ENCODE results near the gene PYDC1. TPM values are rescaled to one million over a fixed set of nuclear protein-coding genes. Genes with fewer than 3 reads are reported as not detected.
A peak's percentile ranks its signal among the peaks of the same experiment; 100 is the strongest.
"Not testable (repeated sequence)": the region's sequence is repeated elsewhere in the genome, so short reads cannot be mapped to it uniquely, and the experiment has no call there.

Gene PYDC1
- polyA plus RNA-seq, 5 donors, result not detected

DNA sequence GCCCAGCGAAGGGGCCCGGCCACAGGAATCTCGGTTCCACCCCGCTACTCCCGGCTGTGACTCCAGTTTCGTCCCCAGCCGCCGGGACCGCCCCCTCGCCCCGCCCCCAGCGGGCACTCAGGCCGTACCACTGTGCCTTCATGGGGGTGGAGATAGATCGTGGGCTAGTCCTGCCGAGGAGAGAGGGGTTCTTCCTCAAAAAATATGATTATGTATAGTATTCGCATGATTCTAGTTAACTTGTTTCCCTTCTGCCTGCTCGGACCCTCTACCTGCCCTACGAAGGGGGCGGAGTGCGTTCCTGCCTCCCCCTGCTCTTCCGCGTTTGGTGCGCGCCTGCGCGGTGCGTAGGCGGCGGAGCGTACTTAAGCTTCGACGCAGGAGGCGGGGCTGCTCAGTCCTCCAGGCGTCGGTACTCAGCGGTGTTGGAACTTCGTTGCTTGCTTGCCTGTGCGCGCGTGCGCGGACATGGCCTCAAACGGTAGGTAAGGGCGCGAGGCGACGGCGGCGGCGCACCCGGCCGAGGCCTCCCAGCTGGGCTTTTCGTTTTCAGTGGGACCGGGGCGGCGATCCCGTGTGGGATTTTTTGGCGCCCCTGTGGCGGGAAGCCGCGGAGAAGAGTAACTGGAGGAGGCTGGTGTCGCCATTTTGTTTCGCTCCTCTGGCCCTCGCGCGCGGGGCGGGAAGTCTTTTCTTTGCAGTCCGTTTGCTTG lies 37.0 kb downstream of the PYDC1 start, which contains the start of gene FUS:
FUS (plus strand) TSS at position 393 of the 713 bp plus-strand sequence; CDS start at position 469, 76 bp downstream.
- peak; percentile 96 to 97 for DNase-seq

DNA sequence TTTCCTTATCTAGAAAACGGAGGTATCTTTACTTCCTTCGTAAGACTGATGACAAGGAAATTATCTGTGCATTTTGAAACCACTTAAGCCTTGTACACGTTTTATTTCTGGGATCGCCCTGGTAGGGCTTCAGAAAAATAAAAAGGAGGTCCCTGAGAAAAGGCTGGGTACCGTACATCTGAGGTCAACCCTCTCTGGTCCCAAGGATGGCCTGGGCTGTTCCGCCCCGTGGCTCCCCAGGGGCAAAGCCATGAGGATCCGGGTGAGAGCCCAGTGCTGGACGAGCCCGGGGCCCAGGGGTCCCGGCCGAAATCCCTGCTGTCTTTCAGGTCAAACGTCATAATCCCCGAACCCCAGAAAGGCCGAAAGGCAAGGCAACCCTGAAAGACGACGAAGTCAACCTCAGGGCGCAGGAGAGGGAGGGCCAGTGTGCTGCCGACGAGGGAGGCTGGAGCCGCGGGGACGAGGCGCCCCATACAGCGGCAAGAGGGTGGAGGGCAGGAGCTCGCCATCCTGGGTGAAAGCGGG lies 37.7 kb downstream of the PYDC1 start:
- DNase-seq, result no peak

DNA sequence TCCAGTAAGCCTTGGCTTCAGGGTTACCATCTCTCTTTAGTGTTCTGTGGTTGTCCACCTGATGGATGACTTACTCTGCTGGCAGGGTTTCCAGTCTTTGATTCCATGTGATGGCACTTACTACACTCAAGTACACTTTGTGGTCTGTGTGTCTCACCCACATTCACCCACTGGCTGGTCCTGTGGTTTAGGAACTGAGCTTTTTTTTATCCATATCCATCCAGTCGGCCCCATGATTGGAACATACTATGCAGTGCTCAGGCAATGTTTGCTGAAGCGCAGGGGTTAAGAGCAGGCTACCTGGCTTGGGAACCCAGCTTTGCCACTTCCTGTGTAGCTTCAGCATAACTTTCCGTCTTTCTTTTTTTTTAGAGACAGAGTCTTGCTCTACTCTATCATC lies 39.8 kb downstream of the PYDC1 start:
- no peak for DNase-seq

DNA sequence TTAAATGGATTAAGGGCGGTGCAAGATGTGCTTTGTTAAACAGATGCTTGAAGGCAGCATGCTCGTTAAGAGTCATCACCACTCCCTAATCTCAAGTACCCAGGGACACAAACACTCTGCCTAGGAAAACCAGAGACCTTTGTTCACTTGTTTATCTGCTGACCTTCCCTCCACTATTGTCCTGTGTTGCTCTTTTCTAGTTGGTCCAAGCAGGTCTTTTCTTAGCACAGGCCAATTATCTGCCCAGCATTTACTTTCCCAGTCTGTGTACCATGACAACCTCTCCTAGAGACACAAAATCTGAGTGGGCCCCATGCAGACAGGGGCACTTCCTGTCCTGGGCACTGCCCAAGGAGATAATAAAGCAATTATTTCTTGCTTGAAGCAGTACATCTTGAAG lies 46.9 kb downstream of the PYDC1 start:
- DNase-seq, result not testable (repeated sequence)

DNA sequence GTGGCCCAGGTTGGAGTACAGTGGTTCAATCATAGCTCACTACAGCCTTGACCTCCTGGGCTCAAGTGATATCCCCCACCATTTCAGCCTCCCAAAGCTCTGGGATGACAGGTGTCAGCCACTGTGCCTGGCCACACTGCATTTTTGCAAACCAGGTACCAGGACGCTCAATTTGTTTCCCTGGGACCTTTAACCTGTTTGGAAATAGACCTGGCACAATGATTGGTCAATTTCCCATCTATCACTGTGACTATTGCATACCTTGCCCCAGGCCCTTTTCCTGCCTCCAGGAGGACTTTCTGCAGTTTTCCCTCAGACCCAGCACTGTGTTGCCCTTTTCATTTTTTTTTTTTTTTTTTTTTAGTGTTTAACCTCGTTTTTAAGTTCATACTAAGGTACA lies 48.1 kb downstream of the PYDC1 start:
- DNase-seq, result no peak

DNA sequence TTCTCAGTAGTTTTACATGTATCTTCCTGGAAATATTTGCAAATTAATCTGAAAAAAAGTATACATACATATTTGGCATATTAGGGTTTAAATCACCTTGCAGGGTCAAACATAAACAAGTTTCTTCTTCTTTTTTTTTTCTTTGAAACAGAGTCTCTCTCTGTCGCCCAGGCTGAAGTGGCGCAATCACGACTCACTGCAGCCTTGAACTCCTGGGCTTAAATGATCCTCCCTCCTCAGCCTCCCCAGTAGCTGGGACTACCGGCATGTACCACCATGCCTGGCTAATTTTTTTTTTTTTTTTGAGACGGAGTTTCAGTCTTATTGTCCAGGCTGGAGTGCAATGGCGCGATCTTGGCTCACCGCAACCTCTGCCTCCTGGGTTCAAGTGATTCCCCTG lies 49.6 kb downstream of the PYDC1 start:
- no peak for DNase-seq

Other genes with a start within 250 kb of the PYDC1 start
- gene HSD3B7, start 231.9 kb downstream of the PYDC1 start, polyA plus RNA-seq (ENCODE audit: insufficient read depth in 1 of 5, insufficient read length in 5 of 5, low replicate concordance in 1 of 5), result 1 to 10 TPM; 3.3 to 6.4 (median 4.5) TPM
- under 1 TPM; 0.37 to 0.70 (median 0.43) TPM for gene STX1B, start 206.5 kb downstream of the PYDC1 start, polyA plus RNA-seq (ENCODE audit: insufficient read depth in 1 of 5, insufficient read length in 5 of 5, low replicate concordance in 1 of 5)
- gene STX4, start 183.6 kb downstream of the PYDC1 start, polyA plus RNA-seq (ENCODE audit: insufficient read depth in 1 of 5, insufficient read length in 5 of 5, low replicate concordance in 1 of 5), result 10 to 100 TPM; 33.7 to 48.4 (median 40.5) TPM
- 1 to 10 TPM; 3.6 to 8.1 (median 4.6) TPM for gene ZNF668, start 142.9 kb downstream of the PYDC1 start, polyA plus RNA-seq (ENCODE audit: insufficient read depth in 1 of 5, insufficient read length in 5 of 5, low replicate concordance in 1 of 5)
- gene ZNF646, start 142.7 kb downstream of the PYDC1 start, polyA plus RNA-seq (ENCODE audit: insufficient read depth in 1 of 5, insufficient read length in 5 of 5, low replicate concordance in 1 of 5), result 10 to 100 TPM in 4 of 5 donors, 1 to 10 TPM in 1; 9.7 to 13.8 (median 12.7) TPM
- 1 to 10 TPM; 1.1 to 2.1 (median 1.9) TPM for gene PRSS53, start 128.2 kb downstream of the PYDC1 start, polyA plus RNA-seq (ENCODE audit: insufficient read depth in 1 of 5, insufficient read length in 5 of 5, low replicate concordance in 1 of 5)
- 10 to 100 TPM; 61.7 to 78.7 (median 69.5) TPM for gene VKORC1, start 122.3 kb downstream of the PYDC1 start, polyA plus RNA-seq (ENCODE audit: insufficient read depth in 1 of 5, insufficient read length in 5 of 5, low replicate concordance in 1 of 5)
- 10 to 100 TPM; 27.8 to 42.2 (median 36.7) TPM for gene BCKDK, start 108.7 kb downstream of the PYDC1 start, polyA plus RNA-seq (ENCODE audit: insufficient read depth in 1 of 5, insufficient read length in 5 of 5, low replicate concordance in 1 of 5)
- gene KAT8, start 99.5 kb downstream of the PYDC1 start, polyA plus RNA-seq (ENCODE audit: insufficient read depth in 1 of 5, insufficient read length in 5 of 5, low replicate concordance in 1 of 5), result 10 to 100 TPM; 55.8 to 73.0 (median 67.2) TPM
- 100 to 1,000 TPM in 3 of 5 donors, 10 to 100 TPM in 2; 84.0 to 149 (median 119) TPM for gene PRSS8, start 81.4 kb downstream of the PYDC1 start, polyA plus RNA-seq (ENCODE audit: insufficient read depth in 1 of 5, insufficient read length in 5 of 5, low replicate concordance in 1 of 5)
- 1 to 10 TPM; 1.6 to 3.4 (median 2.2) TPM for gene PRSS36, start 67.1 kb downstream of the PYDC1 start, polyA plus RNA-seq (ENCODE audit: insufficient read depth in 1 of 5, insufficient read length in 5 of 5, low replicate concordance in 1 of 5)
- gene FUS, start 37.0 kb downstream of the PYDC1 start, polyA plus RNA-seq (ENCODE audit: insufficient read depth in 1 of 5, insufficient read length in 5 of 5, low replicate concordance in 1 of 5), result 100 to 1,000 TPM; 673 to 814 (median 691) TPM
- gene PYCARD, start 14.4 kb downstream of the PYDC1 start, polyA plus RNA-seq (ENCODE audit: insufficient read depth in 1 of 5, insufficient read length in 5 of 5, low replicate concordance in 1 of 5), result 10 to 100 TPM; 12.7 to 27.8 (median 14.0) TPM
- 1 to 10 TPM in 1 of 5 donors, under 1 TPM in 4; 0.13 to 2.5 (median 0.15) TPM for gene TRIM72, start 3.0 kb downstream of the PYDC1 start, polyA plus RNA-seq (ENCODE audit: insufficient read depth in 1 of 5, insufficient read length in 5 of 5, low replicate concordance in 1 of 5)
- gene ITGAM, start 42.8 kb upstream of the PYDC1 start, polyA plus RNA-seq (ENCODE audit: insufficient read depth in 1 of 5, insufficient read length in 5 of 5, low replicate concordance in 1 of 5), result 1 to 10 TPM; 1.9 to 4.2 (median 3.1) TPM
- 1 to 10 TPM in 4 of 5 donors, under 1 TPM in 1; 0.90 to 1.9 (median 1.4) TPM for gene ITGAX, start 138.0 kb upstream of the PYDC1 start, polyA plus RNA-seq (ENCODE audit: insufficient read depth in 1 of 5, insufficient read length in 5 of 5, low replicate concordance in 1 of 5)
- under 1 TPM in 4 of 5 donors, not detected in 1; 0.03 to 0.25 (median 0.04) TPM for gene ITGAD, start 176.2 kb upstream of the PYDC1 start, polyA plus RNA-seq (ENCODE audit: insufficient read depth in 1 of 5, insufficient read length in 5 of 5, low replicate concordance in 1 of 5)
- gene COX6A2, start 211.2 kb upstream of the PYDC1 start, polyA plus RNA-seq (ENCODE audit: insufficient read depth in 1 of 5, insufficient read length in 5 of 5, low replicate concordance in 1 of 5), result 10 to 100 TPM in 1 of 5 donors, under 1 TPM in 2, not detected in 2; 0.56 to 15.2 (median 0.75) TPM
- 1 to 10 TPM; 1.3 to 2.3 (median 2.0) TPM for gene ZNF843, start 225.7 kb upstream of the PYDC1 start, polyA plus RNA-seq (ENCODE audit: insufficient read depth in 1 of 5, insufficient read length in 5 of 5, low replicate concordance in 1 of 5)
- gene ARMC5, start 242.4 kb upstream of the PYDC1 start, polyA plus RNA-seq (ENCODE audit: insufficient read depth in 1 of 5, insufficient read length in 5 of 5, low replicate concordance in 1 of 5), result 10 to 100 TPM in 3 of 5 donors, 1 to 10 TPM in 2; 7.4 to 17.4 (median 10.1) TPM

All from right lung (tissue), 5 donors.